Body of pancreas (tissue), 4 donors: ENCODE measurements around the gene CCNI2.

Experiments
- CTCF ChIP-seq, 7 experiments: fragments of 450-650 bp in 4 of 7; fragments of 200-600 bp in 3 of 7; sonication (generic) in 3 of 7; IDR thresholded peaks; one replicate each; pipeline ENCODE4 v1.5.1; 2016 to 2019; ENCODE audit warnings: antibody characterized with exemption in 7 of 7
- POLR2A ChIP-seq, 3 donors: fragments of 450-650 bp; IDR thresholded peaks; one replicate each; pipeline ENCODE4 v1.6.1; 2016; ENCODE audit warnings: antibody characterized with exemption in 3 of 3, mild to moderate bottlenecking in 2 of 3

DNA sequence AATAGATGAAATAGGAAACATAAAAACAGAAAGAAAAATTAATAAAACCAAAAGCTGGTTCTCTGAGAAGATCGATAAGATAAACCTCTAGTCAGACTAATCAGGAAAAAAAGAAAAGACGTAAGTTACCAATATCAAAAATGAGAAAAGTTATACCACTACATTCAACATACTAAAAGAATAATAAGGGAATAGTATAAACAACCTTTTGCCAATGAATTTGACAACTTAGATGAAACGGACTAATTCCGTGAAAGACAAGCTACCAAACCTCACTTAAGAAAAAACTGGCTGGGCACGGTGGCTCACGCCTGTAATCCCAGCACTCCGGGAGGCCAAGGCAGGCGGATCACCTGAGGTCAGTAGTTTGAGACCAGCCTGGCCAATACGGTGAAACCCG is 17.3 kb upstream of the CCNI2 start:
- TF ChIP-seq CTCF (IDR thresholded peaks at IDR 0.05) (no peak), POLR2A (IDR thresholded peaks at IDR 0.05) (no peak)
